Panc1 (cell line): ENCODE measurements around the gene RPRD1B. TPM values are rescaled to one million over a fixed set of nuclear protein-coding genes. Genes with fewer than 3 reads are reported as not detected.

Source experiments
- ATAC-seq: fragments of 200-7000 bp; cut with Tn5 transposase; 2 replicates; pipeline ENCODE4 v1.9.1; 2020; ENCODE audit warnings: mild to moderate bottlenecking, moderate library complexity
- BruUV-seq: library from RNA; stranded (reverse); fragments of 400-500 nt; replicated peaks from 2 replicates; lab custom pipeline; 2021; lab: Mats Ljungman, UMichigan
- CTCF ChIA-PET: fragments of 300-600 bp; sonication (Branson Sonifier 250); formaldehyde crosslinking; loops from one replicate; lab custom pipeline; 2022; ENCODE audit warnings: antibody characterized with exemption; lab: Charles Lee
- POLR2A ChIA-PET: fragments of 300-600 bp; sonication (Branson Sonifier 250); formaldehyde crosslinking; loops from one replicate; lab custom pipeline; 2022; ENCODE audit warnings: antibody characterized with exemption; lab: Charles Lee
- DNase-seq: peaks from one replicate; pipeline ENCODE4 v3.0.0-alpha.2; 2010; ENCODE audit warnings: low read depth, low spot score
- H3K27ac ChIP-seq: 2 replicates; pipeline ENCODE4 v1.5.1; 2011; ENCODE audit warnings: mild to moderate bottlenecking, low read length, inconsistent platforms
- H3K27me3 ChIP-seq: fragments of 200-500 bp; sonication (Bioruptor generic); 2 replicates; pipeline ENCODE4 v1.6.0; 2014; ENCODE audit warnings: low read length, inconsistent platforms; ENCODE audit not compliant: control insufficient read depth, insufficient read depth
- H3K36me3 ChIP-seq: fragments of 200-500 bp; sonication (Bioruptor generic); 2 replicates; pipeline ENCODE4 v1.5.1; 2014; ENCODE audit warnings: inconsistent platforms, mild to moderate bottlenecking, low read length, moderate library complexity; ENCODE audit not compliant: control insufficient read depth, insufficient read depth
- H3K4me1 ChIP-seq: 2 replicates; pipeline ENCODE4 v1.5.1; 2011; ENCODE audit warnings: inconsistent platforms, mild to moderate bottlenecking, low read length, moderate library complexity; ENCODE audit not compliant: control insufficient read depth, insufficient read depth
- H3K4me3 ChIP-seq, 2 experiments: 2 replicates each; pipeline ENCODE4 v1.5.1; 2011 to 2012; ENCODE audit warnings: low read depth in 2 of 2, low read length in 2 of 2, mild to moderate bottlenecking in 2 of 2, inconsistent platforms in 1 of 2, moderate library complexity in 1 of 2
- H3K9me3 ChIP-seq: fragments of 200-500 bp; sonication (Bioruptor generic); 2 replicates; pipeline ENCODE4 v1.5.1; 2014; ENCODE audit warnings: low read depth, mild to moderate bottlenecking, inconsistent platforms, low read length, moderate library complexity; ENCODE audit not compliant: control insufficient read depth, insufficient read depth
- POLR2AphosphoS5 ChIP-seq: IDR thresholded peaks from 2 replicates; pipeline ENCODE4 v1.6.1; 2012; ENCODE audit warnings: mild to moderate bottlenecking, low read depth, low read length, moderate library complexity
- SIN3A ChIP-seq: IDR thresholded peaks from 2 replicates; pipeline ENCODE4 v1.6.1; 2012; ENCODE audit warnings: low read depth, mild to moderate bottlenecking, low read length, moderate library complexity, borderline replicate concordance; ENCODE audit not compliant: insufficient read depth
- TCF7L2 ChIP-seq: IDR thresholded peaks from 2 replicates; pipeline ENCODE4 v1.6.1; 2011; ENCODE audit warnings: mild to moderate bottlenecking, low read depth, low read length, inconsistent platforms
- in situ Hi-C: cut with HindIII; loops from 2 replicates; pipeline ENCODE4 v1.10.0; 2016; ENCODE audit warnings: low sequenced_read_pairs, low pct_unique_long_range_greater_than_20kb
- intact Hi-C: fragments of 100-400 bp; cut with micrococcal nuclease; formaldehyde crosslinking; loops from one replicate; pipeline ENCODE4 v1.10.0; 2022; ENCODE audit not compliant: unreplicated experiment
- total RNA-seq: library from RNA; stranded (reverse); gene quantifications from one replicate; pipeline ENCODE4 v1.2.1, GENCODE V29; 2021; ENCODE audit not compliant: unreplicated experiment
- TF ChIP-seq, protein P1 (sequence below): fragments of 450-650 bp; IDR thresholded peaks from 2 replicates; pipeline ENCODE4 v1.5.1; 2017; ENCODE audit warnings: mild to moderate bottlenecking
- TF ChIP-seq, protein P2 (sequence below), 2 experiments: IDR thresholded peaks; 2 replicates each; pipeline ENCODE4 v1.6.1; 2011 to 2012; ENCODE audit warnings: low read depth in 2 of 2, control low read depth in 1 of 2, low read length in 1 of 2, mild to moderate bottlenecking in 1 of 2, moderate library complexity in 1 of 2; ENCODE audit not compliant: insufficient read depth in 1 of 2

Gene RPRD1B
- total RNA-seq, 1 experiment from 2014 or later: 33.6 TPM

DNA sequence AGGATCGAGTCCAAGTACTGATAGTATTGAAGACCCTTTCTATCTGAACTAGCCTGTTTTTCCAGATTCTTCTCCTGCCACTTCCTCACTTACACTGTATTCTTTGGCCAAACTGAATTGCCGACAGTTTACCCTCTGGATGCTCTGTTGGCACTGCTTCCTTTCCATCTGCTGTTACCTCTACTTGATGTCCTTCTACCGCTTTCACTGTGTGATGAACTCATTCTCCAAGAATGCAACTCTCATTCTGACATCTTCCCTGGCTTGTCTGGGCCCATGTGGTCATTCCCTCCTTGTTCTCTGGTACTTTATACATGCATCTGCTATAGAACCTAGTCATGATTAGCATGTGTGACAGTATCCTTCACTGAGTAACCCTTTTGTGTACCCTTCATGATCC is 16.3 kb downstream of the RPRD1B start:
- no TSS peak for BruUV-seq
- peak; percentile 69 for ATAC-seq
- DNase-seq: no peak
- H3K4me1 ChIP-seq: peaks cover 12% of the 10 kb centered on the region
- in situ Hi-C loops: no loop called here
- H3K27me3 ChIP-seq: no peaks in the 10 kb centered on the region
- intact Hi-C loops: loop anchor here (10.0 kb wide), 1 partner anchor 275 kb away; no protein-coding TSS in a partner anchor
- no peak overlapping the region for H3K27ac ChIP-seq
- H3K9me3 ChIP-seq: no peaks in the 10 kb centered on the region
- ChIA-PET POLR2A (no interaction called here), CTCF (no interaction called here)
- peaks cover 26% of the 10 kb centered on the region for H3K36me3 ChIP-seq
- TF ChIP-seq, protein P1, sequence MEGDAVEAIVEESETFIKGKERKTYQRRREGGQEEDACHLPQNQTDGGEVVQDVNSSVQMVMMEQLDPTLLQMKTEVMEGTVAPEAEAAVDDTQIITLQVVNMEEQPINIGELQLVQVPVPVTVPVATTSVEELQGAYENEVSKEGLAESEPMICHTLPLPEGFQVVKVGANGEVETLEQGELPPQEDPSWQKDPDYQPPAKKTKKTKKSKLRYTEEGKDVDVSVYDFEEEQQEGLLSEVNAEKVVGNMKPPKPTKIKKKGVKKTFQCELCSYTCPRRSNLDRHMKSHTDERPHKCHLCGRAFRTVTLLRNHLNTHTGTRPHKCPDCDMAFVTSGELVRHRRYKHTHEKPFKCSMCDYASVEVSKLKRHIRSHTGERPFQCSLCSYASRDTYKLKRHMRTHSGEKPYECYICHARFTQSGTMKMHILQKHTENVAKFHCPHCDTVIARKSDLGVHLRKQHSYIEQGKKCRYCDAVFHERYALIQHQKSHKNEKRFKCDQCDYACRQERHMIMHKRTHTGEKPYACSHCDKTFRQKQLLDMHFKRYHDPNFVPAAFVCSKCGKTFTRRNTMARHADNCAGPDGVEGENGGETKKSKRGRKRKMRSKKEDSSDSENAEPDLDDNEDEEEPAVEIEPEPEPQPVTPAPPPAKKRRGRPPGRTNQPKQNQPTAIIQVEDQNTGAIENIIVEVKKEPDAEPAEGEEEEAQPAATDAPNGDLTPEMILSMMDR: no peak
- TF ChIP-seq, protein P2, sequence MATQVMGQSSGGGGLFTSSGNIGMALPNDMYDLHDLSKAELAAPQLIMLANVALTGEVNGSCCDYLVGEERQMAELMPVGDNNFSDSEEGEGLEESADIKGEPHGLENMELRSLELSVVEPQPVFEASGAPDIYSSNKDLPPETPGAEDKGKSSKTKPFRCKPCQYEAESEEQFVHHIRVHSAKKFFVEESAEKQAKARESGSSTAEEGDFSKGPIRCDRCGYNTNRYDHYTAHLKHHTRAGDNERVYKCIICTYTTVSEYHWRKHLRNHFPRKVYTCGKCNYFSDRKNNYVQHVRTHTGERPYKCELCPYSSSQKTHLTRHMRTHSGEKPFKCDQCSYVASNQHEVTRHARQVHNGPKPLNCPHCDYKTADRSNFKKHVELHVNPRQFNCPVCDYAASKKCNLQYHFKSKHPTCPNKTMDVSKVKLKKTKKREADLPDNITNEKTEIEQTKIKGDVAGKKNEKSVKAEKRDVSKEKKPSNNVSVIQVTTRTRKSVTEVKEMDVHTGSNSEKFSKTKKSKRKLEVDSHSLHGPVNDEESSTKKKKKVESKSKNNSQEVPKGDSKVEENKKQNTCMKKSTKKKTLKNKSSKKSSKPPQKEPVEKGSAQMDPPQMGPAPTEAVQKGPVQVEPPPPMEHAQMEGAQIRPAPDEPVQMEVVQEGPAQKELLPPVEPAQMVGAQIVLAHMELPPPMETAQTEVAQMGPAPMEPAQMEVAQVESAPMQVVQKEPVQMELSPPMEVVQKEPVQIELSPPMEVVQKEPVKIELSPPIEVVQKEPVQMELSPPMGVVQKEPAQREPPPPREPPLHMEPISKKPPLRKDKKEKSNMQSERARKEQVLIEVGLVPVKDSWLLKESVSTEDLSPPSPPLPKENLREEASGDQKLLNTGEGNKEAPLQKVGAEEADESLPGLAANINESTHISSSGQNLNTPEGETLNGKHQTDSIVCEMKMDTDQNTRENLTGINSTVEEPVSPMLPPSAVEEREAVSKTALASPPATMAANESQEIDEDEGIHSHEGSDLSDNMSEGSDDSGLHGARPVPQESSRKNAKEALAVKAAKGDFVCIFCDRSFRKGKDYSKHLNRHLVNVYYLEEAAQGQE (IDR thresholded peaks at IDR 0.05; ENCODE audit: insufficient read depth in 1 of 2, low read depth in 2 of 2, low read length in 1 of 2): no peak
- TF ChIP-seq SIN3A (no peak), TCF7L2 (no peak)
- H3K4me3 ChIP-seq: no peak overlapping the region

DNA sequence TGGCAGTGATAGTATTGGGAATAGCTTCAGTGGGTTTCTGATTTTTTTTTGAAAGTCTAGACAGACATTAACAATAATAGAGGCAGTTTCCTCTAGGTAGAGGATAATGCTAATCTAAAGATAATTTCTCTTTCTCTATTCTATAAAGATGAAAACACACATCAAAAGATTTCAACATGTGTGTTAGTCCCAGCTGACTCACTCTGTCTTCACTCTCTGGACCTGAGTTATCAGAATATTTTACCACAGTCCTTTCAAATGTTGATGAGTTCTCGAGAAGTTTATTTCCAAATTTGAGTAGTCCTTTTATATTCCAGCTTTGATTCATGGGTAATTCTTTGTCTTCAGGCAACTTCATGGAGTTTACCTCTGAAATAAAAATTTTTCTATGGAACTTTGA is 17.1 kb downstream of the RPRD1B start:
- H3K27me3 ChIP-seq: no peaks in the 10 kb centered on the region
- intact Hi-C loops: loop anchor here (10.0 kb wide), 1 partner anchor 274 kb away; no protein-coding TSS in a partner anchor
- ATAC-seq: no peak
- H3K4me1 ChIP-seq: peaks cover 12% of the 10 kb centered on the region
- no peak overlapping the region for H3K4me3 ChIP-seq
- ChIA-PET POLR2A (no interaction called here), CTCF (no interaction called here)
- TF ChIP-seq SIN3A: no peak
- TF ChIP-seq, protein P1: no peak
- TF ChIP-seq POLR2AphosphoS5: no peak
- TF ChIP-seq, protein P2 (IDR thresholded peaks at IDR 0.05; ENCODE audit: insufficient read depth in 1 of 2, low read depth in 2 of 2, low read length in 1 of 2): no peak
- TF ChIP-seq TCF7L2: no peak
- in situ Hi-C loops: no loop called here
- no peaks in the 10 kb centered on the region for H3K9me3 ChIP-seq
- H3K27ac ChIP-seq: no peak overlapping the region
- H3K36me3 ChIP-seq: peaks cover 22% of the 10 kb centered on the region
- BruUV-seq: no TSS peak
- DNase-seq: no peak
